GM12878 (cell line): ENCODE data around the gene TTI1.

Source experiments
- BACH1 ChIP-seq: fragments of 450-650 bp; IDR thresholded peaks from 2 replicates; pipeline ENCODE4 v1.6.1; 2017; ENCODE audit warnings: mild to moderate bottlenecking, borderline replicate concordance
- CEBPZ ChIP-seq: fragments of 150-350 bp; IDR thresholded peaks from 2 replicates; pipeline ENCODE4 v1.6.1; 2016; ENCODE audit warnings: low read depth, low read length
- CTCF ChIP-seq, 3 experiments: IDR thresholded peaks in 2 of 3; conservative IDR thresholded peaks in 1 of 3; 2 replicates each; pipeline ENCODE4 v1.5.1; 2011; ENCODE audit warnings: low read depth in 3 of 3, low read length in 3 of 3, mild to moderate bottlenecking in 3 of 3, control low read depth in 2 of 3, moderate library complexity in 2 of 3, inconsistent platforms in 1 of 3, mixed read lengths in 1 of 3; ENCODE audit not compliant: control insufficient read depth in 2 of 3, insufficient read depth in 1 of 3; ENCODE audit errors: extremely low read depth in 1 of 3
- EP300 ChIP-seq, 2 experiments: fragments of 150-350 bp in 1 of 2; IDR thresholded peaks; 2 replicates each; pipeline ENCODE4 v1.6.1; 2011 to 2012; ENCODE audit warnings: low read depth in 2 of 2, low read length in 2 of 2, borderline replicate concordance in 1 of 2, improper control_type of control experiment in 1 of 2, inconsistent platforms in 1 of 2; ENCODE audit not compliant: control insufficient read depth in 1 of 2
- EZH2 ChIP-seq: IDR thresholded peaks from 2 replicates; pipeline ENCODE4 v1.6.1; 2012; ENCODE audit warnings: low read depth, mild to moderate bottlenecking, control low read depth, inconsistent platforms, low read length, borderline replicate concordance; ENCODE audit not compliant: control insufficient read depth
- HDAC6 ChIP-seq: fragments of 200-600 bp; sonication (generic); IDR thresholded peaks from one replicate; pipeline ENCODE4 v1.8.0; 2017; ENCODE audit warnings: antibody characterized with exemption; ENCODE audit not compliant: unreplicated experiment
- PKNOX1 ChIP-seq: fragments of 450-650 bp; IDR thresholded peaks from 2 replicates; pipeline ENCODE4 v1.6.1; 2016; ENCODE audit warnings: mild to moderate bottlenecking
- POLR2A ChIP-seq: IDR thresholded peaks from 2 replicates; pipeline ENCODE4 v1.6.1; 2011; ENCODE audit warnings: low read depth, mild to moderate bottlenecking, low read length
- RCOR1 ChIP-seq: conservative IDR thresholded peaks from 2 replicates; pipeline ENCODE4 v1.6.1; 2012; ENCODE audit warnings: low read depth, low read length, improper control_type of control experiment
- SREBF2 ChIP-seq: IDR thresholded peaks from 2 replicates; pipeline ENCODE4 v1.6.1; 2012; ENCODE audit warnings: mild to moderate bottlenecking, low read length
- USF2 ChIP-seq: IDR thresholded peaks from 2 replicates; pipeline ENCODE4 v1.6.1; 2011; ENCODE audit warnings: low read depth, low read length, improper control_type of control experiment, borderline replicate concordance
- YY1 ChIP-seq: IDR thresholded peaks from 2 replicates; pipeline ENCODE4 v1.6.1; 2011; ENCODE audit warnings: low read depth, mild to moderate bottlenecking, low read length
- ZNF24 ChIP-seq: fragments of 450-650 bp; IDR thresholded peaks from 2 replicates; pipeline ENCODE4 v1.6.1; 2017; ENCODE audit warnings: antibody characterized with exemption, mild to moderate bottlenecking
- ZSCAN29 ChIP-seq: fragments of 450-650 bp; IDR thresholded peaks from 2 replicates; pipeline ENCODE4 v1.6.1; 2017; ENCODE audit warnings: mild to moderate bottlenecking, moderate library complexity

- no peak for TF ChIP-seq ZNF24
- TF ChIP-seq CTCF (IDR thresholded peaks at IDR 0.05 in 2 of 3, conservative IDR thresholded peaks at IDR 0.05 in 1 of 3; ENCODE audit: control insufficient read depth in 2 of 3, extremely low read depth in 1 of 3, insufficient read depth in 1 of 3, low read depth in 3 of 3, low read length in 3 of 3), result no peak
- no peak for TF ChIP-seq EP300 (IDR thresholded peaks at IDR 0.05; ENCODE audit: borderline replicate concordance in 1 of 2, control insufficient read depth in 1 of 2, low read depth in 2 of 2, low read length in 2 of 2)
- TF ChIP-seq SREBF2, result no peak
- TF ChIP-seq HDAC6, result no peak
- no peak for TF ChIP-seq ZSCAN29
- no peak for TF ChIP-seq PKNOX1
- TF ChIP-seq USF2, result no peak
- TF ChIP-seq CEBPZ, result no peak
- no peak for TF ChIP-seq BACH1
- TF ChIP-seq RCOR1, result no peak
- TF ChIP-seq YY1, result no peak
- TF ChIP-seq EZH2, result no peak
- TF ChIP-seq POLR2A, result no peak
These were observed 77.1 kb downstream of the TTI1 start for GRCh38 chr20:37956107-37956585.
